ENCODE data around the gene CTNNA3.

Gene CTNNA3

GRCh38 chr10:66877361-66877760 lies 818.6 kb downstream of the CTNNA3 start:
- H3K36me3 ChIP-seq (ENCODE audit: control insufficient read depth, insufficient read depth, low read length) = no peaks in the 10 kb centered on the region
- H3K9me3 ChIP-seq (ENCODE audit: control insufficient read depth, low read length) = no peaks in the 10 kb centered on the region
- no peaks in the 10 kb centered on the region for H3K27me3 ChIP-seq (replicated peaks; ENCODE audit: control insufficient read depth, insufficient read depth, low read length, poor library complexity, severe bottlenecking)
- no peak overlapping the region for H3K27ac ChIP-seq (ENCODE audit: insufficient read depth, low read length, poor library complexity, severe bottlenecking)
- no peak overlapping the region for H3K4me3 ChIP-seq (ENCODE audit: insufficient read depth, low read depth, low read length, poor library complexity, severe bottlenecking)
- no peaks in the 10 kb centered on the region for H3K4me1 ChIP-seq (ENCODE audit: control insufficient read depth, insufficient read depth, low read length, poor library complexity, severe bottlenecking)
- no peak for DNase-seq

DNA sequence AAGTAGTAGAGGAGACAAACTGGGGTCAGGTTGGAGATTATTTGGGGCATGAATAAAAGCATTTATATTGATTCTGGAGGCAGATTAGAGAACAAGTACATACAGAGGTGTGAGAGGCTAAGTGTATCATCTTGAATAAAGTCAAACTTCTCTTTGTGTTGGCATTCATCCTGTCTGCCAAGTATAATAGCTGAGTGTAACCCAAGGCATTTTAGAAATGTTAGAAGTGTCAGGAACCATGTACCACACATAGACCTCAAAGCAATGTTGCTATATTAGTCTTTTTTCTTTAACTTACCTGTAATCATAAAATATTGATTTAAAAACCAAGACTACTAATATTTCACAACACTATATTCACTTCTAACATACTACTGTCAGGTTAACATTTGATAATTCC lies 826.4 kb downstream of the CTNNA3 start:
- no peaks in the 10 kb centered on the region for H3K27me3 ChIP-seq (replicated peaks; ENCODE audit: control insufficient read depth, insufficient read depth, low read length, poor library complexity, severe bottlenecking)
- no peak for DNase-seq
- no peaks in the 10 kb centered on the region for H3K4me1 ChIP-seq (ENCODE audit: control insufficient read depth, insufficient read depth, low read length, poor library complexity, severe bottlenecking)
- no peak overlapping the region for H3K27ac ChIP-seq (ENCODE audit: insufficient read depth, low read length, poor library complexity, severe bottlenecking)
- H3K9me3 ChIP-seq (ENCODE audit: control insufficient read depth, low read length) = no peaks in the 10 kb centered on the region
- H3K36me3 ChIP-seq (ENCODE audit: control insufficient read depth, insufficient read depth, low read length) = no peaks in the 10 kb centered on the region
- H3K4me3 ChIP-seq (ENCODE audit: insufficient read depth, low read depth, low read length, poor library complexity, severe bottlenecking) = no peak overlapping the region

DNA sequence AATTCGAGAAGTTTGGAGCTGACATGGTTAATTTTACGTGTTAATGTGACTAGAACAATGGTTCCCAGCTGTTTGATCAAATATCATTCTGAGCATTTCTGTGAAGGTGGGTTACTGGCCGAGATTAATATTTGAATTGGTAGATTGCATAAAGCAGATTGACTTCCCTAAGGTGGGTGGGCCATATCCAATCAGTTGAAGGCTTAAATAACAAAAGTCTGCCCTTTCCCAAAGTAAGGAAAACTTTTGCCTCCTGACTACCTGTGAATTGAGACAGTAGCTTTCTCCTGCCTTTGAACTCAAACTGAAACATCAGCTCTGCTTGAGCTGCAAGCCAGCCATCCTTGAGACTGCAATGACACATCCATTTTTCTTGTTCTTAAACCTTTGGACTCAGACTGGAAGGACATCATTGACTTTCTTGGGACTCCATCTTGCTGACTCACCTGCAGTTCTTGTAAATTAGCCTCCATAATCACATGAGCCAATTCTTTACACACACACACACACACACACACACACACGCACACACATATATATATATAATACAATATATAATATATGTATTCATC lies 833.2 kb downstream of the CTNNA3 start:
- Histone ChIP-seq H3K27me3 (replicated peaks; ENCODE audit: control insufficient read depth, insufficient read depth, low read length, poor library complexity, severe bottlenecking) (no peaks in the 10 kb centered on the region), H3K9me3 (ENCODE audit: control insufficient read depth, low read length) (no peaks in the 10 kb centered on the region), H3K4me1 (ENCODE audit: control insufficient read depth, insufficient read depth, low read length, poor library complexity, severe bottlenecking) (no peaks in the 10 kb centered on the region), H3K4me3 (ENCODE audit: insufficient read depth, low read depth, low read length, poor library complexity, severe bottlenecking) (no peak overlapping the region), H3K36me3 (ENCODE audit: control insufficient read depth, insufficient read depth, low read length) (no peaks in the 10 kb centered on the region), H3K27ac (ENCODE audit: insufficient read depth, low read length, poor library complexity, severe bottlenecking) (no peak overlapping the region)
- no peak for DNase-seq

- H3K27me3 ChIP-seq (replicated peaks; ENCODE audit: control insufficient read depth, insufficient read depth, low read length, poor library complexity, severe bottlenecking) = no peaks in the 10 kb centered on the region
- H3K9me3 ChIP-seq (ENCODE audit: control insufficient read depth, low read length) = no peaks in the 10 kb centered on the region
- no peaks in the 10 kb centered on the region for H3K36me3 ChIP-seq (ENCODE audit: control insufficient read depth, insufficient read depth, low read length)
- DNase-seq = no peak
- H3K4me3 ChIP-seq (ENCODE audit: insufficient read depth, low read depth, low read length, poor library complexity, severe bottlenecking) = no peak overlapping the region
- H3K4me1 ChIP-seq (ENCODE audit: control insufficient read depth, insufficient read depth, low read length, poor library complexity, severe bottlenecking) = no peaks in the 10 kb centered on the region
- H3K27ac ChIP-seq (ENCODE audit: insufficient read depth, low read length, poor library complexity, severe bottlenecking) = no peak overlapping the region
These were observed 835.5 kb downstream of the CTNNA3 start for GRCh38 chr10:66860376-66860945.

GRCh38 chr10:66852811-66853210 lies 843.2 kb downstream of the CTNNA3 start:
- DNase-seq = no peak
- Histone ChIP-seq H3K27me3 (replicated peaks; ENCODE audit: control insufficient read depth, insufficient read depth, low read length, poor library complexity, severe bottlenecking) (no peaks in the 10 kb centered on the region), H3K9me3 (ENCODE audit: control insufficient read depth, low read length) (no peaks in the 10 kb centered on the region), H3K4me3 (ENCODE audit: insufficient read depth, low read depth, low read length, poor library complexity, severe bottlenecking) (no peak overlapping the region), H3K27ac (ENCODE audit: insufficient read depth, low read length, poor library complexity, severe bottlenecking) (no peak overlapping the region), H3K4me1 (ENCODE audit: control insufficient read depth, insufficient read depth, low read length, poor library complexity, severe bottlenecking) (no peaks in the 10 kb centered on the region), H3K36me3 (ENCODE audit: control insufficient read depth, insufficient read depth, low read length) (no peaks in the 10 kb centered on the region)

- H3K9me3 ChIP-seq (ENCODE audit: control insufficient read depth, low read length) = no peaks in the 10 kb centered on the region
- H3K36me3 ChIP-seq (ENCODE audit: control insufficient read depth, insufficient read depth, low read length) = no peaks in the 10 kb centered on the region
- no peaks in the 10 kb centered on the region for H3K4me1 ChIP-seq (ENCODE audit: control insufficient read depth, insufficient read depth, low read length, poor library complexity, severe bottlenecking)
- no peak overlapping the region for H3K27ac ChIP-seq (ENCODE audit: insufficient read depth, low read length, poor library complexity, severe bottlenecking)
- DNase-seq = no peak
- no peaks in the 10 kb centered on the region for H3K27me3 ChIP-seq (replicated peaks; ENCODE audit: control insufficient read depth, insufficient read depth, low read length, poor library complexity, severe bottlenecking)
- no peak overlapping the region for H3K4me3 ChIP-seq (ENCODE audit: insufficient read depth, low read depth, low read length, poor library complexity, severe bottlenecking)
These were observed 847.1 kb downstream of the CTNNA3 start for GRCh38 chr10:66848856-66849255.

DNA sequence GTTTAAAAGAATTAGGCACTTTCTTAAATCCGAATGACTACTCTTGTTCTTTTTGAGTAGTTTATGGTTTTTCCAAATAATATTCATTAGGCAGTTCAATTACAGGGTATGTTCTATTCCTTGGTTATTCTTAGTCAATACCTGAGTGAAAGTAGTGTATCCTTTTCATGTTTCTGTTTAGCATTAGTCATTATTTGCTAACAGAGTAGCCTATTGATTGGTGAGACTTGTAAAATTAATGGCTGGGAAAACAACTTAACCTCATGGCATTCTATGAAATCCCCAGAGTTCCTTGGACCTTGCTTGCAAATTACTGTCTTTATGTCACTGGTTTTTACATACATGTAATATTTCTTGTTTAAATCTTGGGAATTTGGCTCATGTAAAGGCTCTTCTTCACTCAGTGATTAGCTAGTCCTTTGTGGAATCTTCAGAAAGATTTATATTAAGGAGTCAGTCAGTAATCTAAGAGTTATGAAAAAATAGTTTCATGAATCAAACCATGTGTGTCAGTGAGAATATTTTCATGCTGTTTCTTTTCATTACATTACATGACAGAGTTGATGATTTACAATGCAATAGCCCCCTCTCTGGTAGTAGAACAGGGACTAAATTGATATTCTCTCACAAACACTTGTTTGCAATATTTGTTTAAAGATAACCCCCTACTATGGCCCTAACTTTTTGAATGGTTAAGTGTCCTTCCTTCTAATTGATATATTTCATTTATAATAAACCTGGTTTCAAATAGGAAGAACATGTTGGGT lies 851.6 kb downstream of the CTNNA3 start:
- Histone ChIP-seq H3K27ac (ENCODE audit: insufficient read depth, low read length, poor library complexity, severe bottlenecking) (no peak overlapping the region), H3K36me3 (ENCODE audit: control insufficient read depth, insufficient read depth, low read length) (no peaks in the 10 kb centered on the region), H3K9me3 (ENCODE audit: control insufficient read depth, low read length) (no peaks in the 10 kb centered on the region), H3K4me1 (ENCODE audit: control insufficient read depth, insufficient read depth, low read length, poor library complexity, severe bottlenecking) (no peaks in the 10 kb centered on the region), H3K4me3 (ENCODE audit: insufficient read depth, low read depth, low read length, poor library complexity, severe bottlenecking) (no peak overlapping the region), H3K27me3 (replicated peaks; ENCODE audit: control insufficient read depth, insufficient read depth, low read length, poor library complexity, severe bottlenecking) (no peaks in the 10 kb centered on the region)
- no peak for DNase-seq

DNA sequence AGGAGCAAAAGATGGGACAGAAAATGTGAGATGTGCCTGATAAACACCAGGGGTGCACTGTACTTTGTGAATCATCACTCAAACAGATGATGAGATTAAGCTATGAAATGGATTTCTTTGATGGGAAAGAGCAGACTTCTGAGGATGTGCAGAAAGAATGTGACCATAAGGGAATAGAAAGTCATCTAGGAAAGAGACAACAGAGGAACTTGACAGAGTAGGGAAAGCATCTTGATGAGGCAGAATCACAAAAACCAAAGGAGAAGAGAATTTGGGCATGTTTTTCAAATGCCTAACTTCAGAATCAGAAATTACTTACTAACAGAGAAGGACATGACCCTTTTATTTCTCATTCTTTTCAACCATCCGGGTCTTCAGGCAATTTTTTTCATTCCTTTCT lies 852.6 kb downstream of the CTNNA3 start:
- H3K36me3 ChIP-seq (ENCODE audit: control insufficient read depth, insufficient read depth, low read length) = no peaks in the 10 kb centered on the region
- no peak overlapping the region for H3K27ac ChIP-seq (ENCODE audit: insufficient read depth, low read length, poor library complexity, severe bottlenecking)
- no peaks in the 10 kb centered on the region for H3K4me1 ChIP-seq (ENCODE audit: control insufficient read depth, insufficient read depth, low read length, poor library complexity, severe bottlenecking)
- no peak for DNase-seq
- H3K9me3 ChIP-seq (ENCODE audit: control insufficient read depth, low read length) = no peaks in the 10 kb centered on the region
- no peaks in the 10 kb centered on the region for H3K27me3 ChIP-seq (replicated peaks; ENCODE audit: control insufficient read depth, insufficient read depth, low read length, poor library complexity, severe bottlenecking)
- no peak overlapping the region for H3K4me3 ChIP-seq (ENCODE audit: insufficient read depth, low read depth, low read length, poor library complexity, severe bottlenecking)

GRCh38 chr10:66842867-66843266 lies 853.1 kb downstream of the CTNNA3 start:
- no peak overlapping the region for H3K4me3 ChIP-seq (ENCODE audit: insufficient read depth, low read depth, low read length, poor library complexity, severe bottlenecking)
- H3K4me1 ChIP-seq (ENCODE audit: control insufficient read depth, insufficient read depth, low read length, poor library complexity, severe bottlenecking) = no peaks in the 10 kb centered on the region
- H3K27ac ChIP-seq (ENCODE audit: insufficient read depth, low read length, poor library complexity, severe bottlenecking) = no peak overlapping the region
- H3K36me3 ChIP-seq (ENCODE audit: control insufficient read depth, insufficient read depth, low read length) = no peaks in the 10 kb centered on the region
- H3K9me3 ChIP-seq (ENCODE audit: control insufficient read depth, low read length) = no peaks in the 10 kb centered on the region
- no peaks in the 10 kb centered on the region for H3K27me3 ChIP-seq (replicated peaks; ENCODE audit: control insufficient read depth, insufficient read depth, low read length, poor library complexity, severe bottlenecking)
- no peak for DNase-seq

- H3K27ac ChIP-seq (ENCODE audit: insufficient read depth, low read length, poor library complexity, severe bottlenecking) = no peak overlapping the region
- no peak for DNase-seq
- no peaks in the 10 kb centered on the region for H3K9me3 ChIP-seq (ENCODE audit: control insufficient read depth, low read length)
- no peaks in the 10 kb centered on the region for H3K36me3 ChIP-seq (ENCODE audit: control insufficient read depth, insufficient read depth, low read length)
- H3K27me3 ChIP-seq (replicated peaks; ENCODE audit: control insufficient read depth, insufficient read depth, low read length, poor library complexity, severe bottlenecking) = no peaks in the 10 kb centered on the region
- H3K4me3 ChIP-seq (ENCODE audit: insufficient read depth, low read depth, low read length, poor library complexity, severe bottlenecking) = no peak overlapping the region
- H3K4me1 ChIP-seq (ENCODE audit: control insufficient read depth, insufficient read depth, low read length, poor library complexity, severe bottlenecking) = no peaks in the 10 kb centered on the region
These were observed 853.6 kb downstream of the CTNNA3 start for GRCh38 chr10:66842371-66842770.
